OCI-LY7 (cell line): ENCODE measurements around the gene KCNJ16.

Experiments used
- EZH2phosphoT487 ChIP-seq: fragments of 200-600 bp; sonication (generic); IDR thresholded peaks from 2 replicates; pipeline ENCODE4 v1.6.1; 2018; ENCODE audit warnings: low read depth, borderline replicate concordance, mild to moderate bottlenecking, mixed run types, antibody characterized with exemption, low read length, moderate library complexity, mixed read lengths
- TF ChIP-seq, protein P1 (sequence below): fragments of 200-600 bp; sonication (generic); conservative IDR thresholded peaks from 2 replicates; pipeline ENCODE4 v1.5.1; 2014; ENCODE audit warnings: mild to moderate bottlenecking, antibody characterized with exemption, low read length, moderate library complexity, mixed read lengths

GRCh38 chr17:70128727-70129238, 53.8 kb downstream of the KCNJ16 start:
- TF ChIP-seq, protein P1, sequence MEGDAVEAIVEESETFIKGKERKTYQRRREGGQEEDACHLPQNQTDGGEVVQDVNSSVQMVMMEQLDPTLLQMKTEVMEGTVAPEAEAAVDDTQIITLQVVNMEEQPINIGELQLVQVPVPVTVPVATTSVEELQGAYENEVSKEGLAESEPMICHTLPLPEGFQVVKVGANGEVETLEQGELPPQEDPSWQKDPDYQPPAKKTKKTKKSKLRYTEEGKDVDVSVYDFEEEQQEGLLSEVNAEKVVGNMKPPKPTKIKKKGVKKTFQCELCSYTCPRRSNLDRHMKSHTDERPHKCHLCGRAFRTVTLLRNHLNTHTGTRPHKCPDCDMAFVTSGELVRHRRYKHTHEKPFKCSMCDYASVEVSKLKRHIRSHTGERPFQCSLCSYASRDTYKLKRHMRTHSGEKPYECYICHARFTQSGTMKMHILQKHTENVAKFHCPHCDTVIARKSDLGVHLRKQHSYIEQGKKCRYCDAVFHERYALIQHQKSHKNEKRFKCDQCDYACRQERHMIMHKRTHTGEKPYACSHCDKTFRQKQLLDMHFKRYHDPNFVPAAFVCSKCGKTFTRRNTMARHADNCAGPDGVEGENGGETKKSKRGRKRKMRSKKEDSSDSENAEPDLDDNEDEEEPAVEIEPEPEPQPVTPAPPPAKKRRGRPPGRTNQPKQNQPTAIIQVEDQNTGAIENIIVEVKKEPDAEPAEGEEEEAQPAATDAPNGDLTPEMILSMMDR = no peak
- TF ChIP-seq EZH2phosphoT487 = no peak
